ENCODE data around the gene KLHL25.

DNA sequence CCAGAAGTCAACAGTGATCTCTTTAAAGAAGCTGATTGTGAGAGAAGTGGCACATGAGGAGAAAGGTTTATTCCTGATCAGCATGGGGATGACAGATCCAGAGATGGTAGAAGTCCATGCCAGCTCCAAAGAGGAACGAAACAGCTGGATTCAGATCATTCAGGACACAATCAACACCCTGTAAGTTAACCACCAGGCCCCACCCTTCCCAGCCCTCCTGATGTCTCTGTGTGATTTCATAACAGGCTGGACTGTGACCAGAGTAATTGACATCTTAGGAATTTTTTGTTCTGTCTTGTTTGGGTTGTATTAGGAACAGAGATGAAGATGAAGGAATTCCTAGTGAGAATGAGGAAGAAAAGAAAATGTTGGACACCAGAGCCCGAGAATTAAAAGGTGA is 67.7 kb downstream of the KLHL25 start:
- TF ChIP-seq, protein P1, sequence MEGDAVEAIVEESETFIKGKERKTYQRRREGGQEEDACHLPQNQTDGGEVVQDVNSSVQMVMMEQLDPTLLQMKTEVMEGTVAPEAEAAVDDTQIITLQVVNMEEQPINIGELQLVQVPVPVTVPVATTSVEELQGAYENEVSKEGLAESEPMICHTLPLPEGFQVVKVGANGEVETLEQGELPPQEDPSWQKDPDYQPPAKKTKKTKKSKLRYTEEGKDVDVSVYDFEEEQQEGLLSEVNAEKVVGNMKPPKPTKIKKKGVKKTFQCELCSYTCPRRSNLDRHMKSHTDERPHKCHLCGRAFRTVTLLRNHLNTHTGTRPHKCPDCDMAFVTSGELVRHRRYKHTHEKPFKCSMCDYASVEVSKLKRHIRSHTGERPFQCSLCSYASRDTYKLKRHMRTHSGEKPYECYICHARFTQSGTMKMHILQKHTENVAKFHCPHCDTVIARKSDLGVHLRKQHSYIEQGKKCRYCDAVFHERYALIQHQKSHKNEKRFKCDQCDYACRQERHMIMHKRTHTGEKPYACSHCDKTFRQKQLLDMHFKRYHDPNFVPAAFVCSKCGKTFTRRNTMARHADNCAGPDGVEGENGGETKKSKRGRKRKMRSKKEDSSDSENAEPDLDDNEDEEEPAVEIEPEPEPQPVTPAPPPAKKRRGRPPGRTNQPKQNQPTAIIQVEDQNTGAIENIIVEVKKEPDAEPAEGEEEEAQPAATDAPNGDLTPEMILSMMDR (IDR thresholded peaks at IDR 0.05): no peak
- TF ChIP-seq POLR2A (IDR thresholded peaks at IDR 0.05): no peak

Data from esophagus squamous epithelium (tissue), 4 donors.